Uterus (tissue), 2 donors: ENCODE data around the gene OR2Y1.

Experiments
- POLR2A ChIP-seq, 2 donors: fragments of 450-650 bp; IDR thresholded peaks; one replicate each; pipeline ENCODE4 v1.6.1; 2016; ENCODE audit warnings: antibody characterized with exemption in 2 of 2, mild to moderate bottlenecking in 1 of 2, moderate library complexity in 1 of 2
- TF ChIP-seq, protein P1 (sequence below), 4 experiments: fragments of 200-600 bp in 2 of 4; fragments of 450-650 bp in 2 of 4; sonication (generic) in 2 of 4; IDR thresholded peaks; one replicate each; pipeline ENCODE4 v1.5.1; 2016 to 2019; ENCODE audit warnings: antibody characterized with exemption in 4 of 4, mild to moderate bottlenecking in 2 of 4, moderate library complexity in 1 of 4

DNA sequence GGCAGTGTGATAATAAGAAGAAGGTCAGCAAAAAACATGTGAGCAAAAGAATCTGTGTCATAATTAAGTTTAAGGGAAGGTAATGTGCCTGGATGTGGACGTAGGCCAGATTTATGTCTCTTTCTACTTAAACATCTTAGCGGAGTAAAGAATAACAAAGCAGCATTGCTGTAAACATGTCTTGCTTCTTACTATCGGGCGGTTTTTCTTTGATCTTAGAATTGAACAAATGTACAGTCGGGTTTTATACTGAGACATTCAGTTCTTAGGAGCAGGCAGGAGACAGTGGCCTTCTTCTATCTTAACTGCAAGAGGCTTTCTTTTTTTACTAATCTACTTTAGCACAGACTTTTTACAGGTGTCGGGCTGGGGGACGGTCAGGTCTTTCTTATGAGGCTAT, 50.1 kb downstream of the OR2Y1 start:
- TF ChIP-seq, protein P1, sequence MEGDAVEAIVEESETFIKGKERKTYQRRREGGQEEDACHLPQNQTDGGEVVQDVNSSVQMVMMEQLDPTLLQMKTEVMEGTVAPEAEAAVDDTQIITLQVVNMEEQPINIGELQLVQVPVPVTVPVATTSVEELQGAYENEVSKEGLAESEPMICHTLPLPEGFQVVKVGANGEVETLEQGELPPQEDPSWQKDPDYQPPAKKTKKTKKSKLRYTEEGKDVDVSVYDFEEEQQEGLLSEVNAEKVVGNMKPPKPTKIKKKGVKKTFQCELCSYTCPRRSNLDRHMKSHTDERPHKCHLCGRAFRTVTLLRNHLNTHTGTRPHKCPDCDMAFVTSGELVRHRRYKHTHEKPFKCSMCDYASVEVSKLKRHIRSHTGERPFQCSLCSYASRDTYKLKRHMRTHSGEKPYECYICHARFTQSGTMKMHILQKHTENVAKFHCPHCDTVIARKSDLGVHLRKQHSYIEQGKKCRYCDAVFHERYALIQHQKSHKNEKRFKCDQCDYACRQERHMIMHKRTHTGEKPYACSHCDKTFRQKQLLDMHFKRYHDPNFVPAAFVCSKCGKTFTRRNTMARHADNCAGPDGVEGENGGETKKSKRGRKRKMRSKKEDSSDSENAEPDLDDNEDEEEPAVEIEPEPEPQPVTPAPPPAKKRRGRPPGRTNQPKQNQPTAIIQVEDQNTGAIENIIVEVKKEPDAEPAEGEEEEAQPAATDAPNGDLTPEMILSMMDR (IDR thresholded peaks at IDR 0.05): no peak
- no peak for TF ChIP-seq POLR2A (IDR thresholded peaks at IDR 0.05)
